B cell (primary cell): Measurements from ENCODE around the gene CALY.

Experiments
- EZH2 ChIP-seq: IDR thresholded peaks from 2 replicates; pipeline ENCODE4 v1.6.1; 2012; ENCODE audit warnings: borderline replicate concordance, low read depth, mild to moderate bottlenecking, moderate library complexity, low read length; ENCODE audit not compliant: insufficient read depth, poor library complexity, severe bottlenecking
- TF ChIP-seq, protein P1 (sequence below): fragments of 200-600 bp; IDR thresholded peaks from one replicate; pipeline ENCODE4 v1.8.0; 2022; ENCODE audit warnings: antibody characterized with exemption, mild to moderate bottlenecking

- TF ChIP-seq, protein P1, sequence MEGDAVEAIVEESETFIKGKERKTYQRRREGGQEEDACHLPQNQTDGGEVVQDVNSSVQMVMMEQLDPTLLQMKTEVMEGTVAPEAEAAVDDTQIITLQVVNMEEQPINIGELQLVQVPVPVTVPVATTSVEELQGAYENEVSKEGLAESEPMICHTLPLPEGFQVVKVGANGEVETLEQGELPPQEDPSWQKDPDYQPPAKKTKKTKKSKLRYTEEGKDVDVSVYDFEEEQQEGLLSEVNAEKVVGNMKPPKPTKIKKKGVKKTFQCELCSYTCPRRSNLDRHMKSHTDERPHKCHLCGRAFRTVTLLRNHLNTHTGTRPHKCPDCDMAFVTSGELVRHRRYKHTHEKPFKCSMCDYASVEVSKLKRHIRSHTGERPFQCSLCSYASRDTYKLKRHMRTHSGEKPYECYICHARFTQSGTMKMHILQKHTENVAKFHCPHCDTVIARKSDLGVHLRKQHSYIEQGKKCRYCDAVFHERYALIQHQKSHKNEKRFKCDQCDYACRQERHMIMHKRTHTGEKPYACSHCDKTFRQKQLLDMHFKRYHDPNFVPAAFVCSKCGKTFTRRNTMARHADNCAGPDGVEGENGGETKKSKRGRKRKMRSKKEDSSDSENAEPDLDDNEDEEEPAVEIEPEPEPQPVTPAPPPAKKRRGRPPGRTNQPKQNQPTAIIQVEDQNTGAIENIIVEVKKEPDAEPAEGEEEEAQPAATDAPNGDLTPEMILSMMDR = no peak
- TF ChIP-seq EZH2 = no peak
Measured at GRCh38 chr10:133312016-133312768, 24.5 kb downstream of the CALY start.
